Thoracic aorta (tissue), 2 donors: ENCODE measurements around the gene STXBP2. TPM values are rescaled to one million over a fixed set of nuclear protein-coding genes. Genes with fewer than 3 reads are reported as not detected.

Experiments
- ATAC-seq: fragments of 150-250 bp; one replicate; pipeline ENCODE4 v1.8.0; 2017; ENCODE audit warnings: low read depth; ENCODE audit not compliant: insufficient number of reproducible peaks, low FRiP score
- DNase-seq: peaks from one replicate; pipeline ENCODE4 v3.0.0-alpha.2; 2020; ENCODE audit warnings: low spot score
- H3K27ac ChIP-seq, 2 donors: fragments of 200-600 bp; sonication (generic); 1 replicate in 1 of 2; 2 replicates in 1 of 2; pipeline ENCODE4 v1.5.1; 2016; ENCODE audit warnings: mild to moderate bottlenecking in 2 of 2, moderate library complexity in 2 of 2
- H3K27me3 ChIP-seq: fragments of 200-600 bp; sonication (generic); replicated peaks from 2 replicates; pipeline ENCODE4 v1.6.0; 2016; ENCODE audit warnings: mild to moderate bottlenecking; ENCODE audit not compliant: insufficient read depth
- H3K36me3 ChIP-seq: fragments of 200-600 bp; sonication (generic); one replicate; pipeline ENCODE4 v1.5.1; 2016
- H3K4me1 ChIP-seq, 2 donors: fragments of 200-600 bp; sonication (generic); 1 replicate in 1 of 2; 2 replicates in 1 of 2; pipeline versions ENCODE4 v1.5.1 to v1.6.0; 2016; ENCODE audit warnings: low read depth in 2 of 2, mild to moderate bottlenecking in 1 of 2; ENCODE audit not compliant: control insufficient read depth in 1 of 2
- H3K4me3 ChIP-seq: fragments of 200-600 bp; sonication (generic); 2 replicates; pipeline ENCODE4 v1.5.1; 2016; ENCODE audit warnings: mild to moderate bottlenecking
- H3K9me3 ChIP-seq: fragments of 200-600 bp; sonication (generic); 2 replicates; pipeline ENCODE4 v1.5.1; 2016
- CTCF ChIP-seq: fragments of 200-600 bp; sonication (generic); IDR thresholded peaks from one replicate; pipeline ENCODE4 v1.5.1; 2019; ENCODE audit warnings: antibody characterized with exemption
- total RNA-seq, 2 donors: library from RNA; depleted of rRNA; stranded (reverse); fragments of >200 nt; gene quantifications; one replicate each; pipeline versions ENCODE4 v1.1.0 to v1.2.3, GENCODE V29; 2016

Gene STXBP2
- total RNA-seq, 2 donors from 2014 or later = 20.2 to 23.4 TPM

DNA sequence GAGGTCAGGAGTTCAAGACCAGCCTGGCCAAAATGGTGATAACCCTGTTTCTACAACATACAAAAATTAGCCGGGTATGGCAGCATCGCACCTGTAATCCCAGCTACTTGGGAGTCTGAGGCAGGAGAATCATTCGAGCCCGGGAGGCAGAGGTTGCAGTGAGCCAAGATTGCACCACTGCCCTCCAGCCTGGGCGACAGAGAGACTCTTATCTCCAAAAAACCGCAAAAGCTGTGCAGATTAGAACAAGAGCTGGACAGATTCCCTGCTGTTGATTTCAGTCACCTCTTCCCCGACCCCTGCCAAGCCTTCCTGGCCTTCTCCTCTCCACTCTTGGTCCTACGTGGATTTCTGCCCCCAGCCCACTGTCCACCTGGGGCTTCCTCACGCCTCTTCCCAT, 33.0 kb upstream of the STXBP2 start:
- H3K9me3 ChIP-seq = no peaks in the 10 kb centered on the region
- no peak for TF ChIP-seq CTCF
- no peaks in the 10 kb centered on the region for H3K27me3 ChIP-seq
- no peak overlapping the region for H3K4me3 ChIP-seq
- ATAC-seq (no peak), DNase-seq (no peak)
- no peak overlapping the region for H3K27ac ChIP-seq
- H3K36me3 ChIP-seq = no peaks in the 10 kb centered on the region
- no peaks in the 10 kb centered on the region for H3K4me1 ChIP-seq

DNA sequence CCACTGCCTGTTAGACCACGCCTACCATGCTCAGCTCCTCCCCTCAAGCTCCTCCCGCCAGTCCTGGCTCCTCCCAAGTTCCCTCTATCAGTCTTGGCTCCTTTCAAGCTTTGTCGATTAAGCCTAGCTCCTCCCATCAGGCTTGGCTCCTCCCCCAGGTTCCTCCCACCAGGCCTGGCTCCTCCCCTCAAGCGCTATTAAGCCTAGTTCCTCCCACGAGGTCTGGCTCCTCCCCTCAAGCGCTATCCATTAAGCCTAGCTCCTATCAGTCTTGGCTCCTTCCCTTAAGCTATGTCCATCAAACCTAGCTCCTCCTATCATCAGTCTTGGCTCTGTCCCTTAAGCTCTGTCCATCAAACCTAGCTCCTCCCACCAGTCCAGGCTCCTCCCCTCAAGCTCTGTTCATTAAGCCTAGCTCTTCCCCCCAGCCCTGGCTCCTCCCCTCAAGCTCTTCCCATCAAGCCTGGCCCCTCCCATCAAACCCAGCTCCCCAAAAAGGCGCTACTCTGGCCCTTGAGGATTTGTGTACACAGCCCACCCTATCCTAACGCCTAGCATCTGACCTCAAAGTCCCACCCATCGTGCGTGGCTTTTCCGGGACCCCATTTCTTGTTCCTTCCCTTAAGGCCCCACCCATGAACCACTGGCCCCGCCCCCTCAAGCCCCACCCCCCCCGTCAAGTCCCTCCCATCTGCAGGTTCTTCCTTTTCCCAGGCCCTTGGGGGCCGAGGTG, 31.3 kb upstream of the STXBP2 start:
- Histone ChIP-seq H3K27me3 (no peaks in the 10 kb centered on the region), H3K36me3 (no peaks in the 10 kb centered on the region), H3K4me1 (no peaks in the 10 kb centered on the region), H3K4me3 (no peak overlapping the region), H3K27ac (no peak overlapping the region), H3K9me3 (no peaks in the 10 kb centered on the region)
- no peak for TF ChIP-seq CTCF
- no peak for DNase-seq
- ATAC-seq = no peak

DNA sequence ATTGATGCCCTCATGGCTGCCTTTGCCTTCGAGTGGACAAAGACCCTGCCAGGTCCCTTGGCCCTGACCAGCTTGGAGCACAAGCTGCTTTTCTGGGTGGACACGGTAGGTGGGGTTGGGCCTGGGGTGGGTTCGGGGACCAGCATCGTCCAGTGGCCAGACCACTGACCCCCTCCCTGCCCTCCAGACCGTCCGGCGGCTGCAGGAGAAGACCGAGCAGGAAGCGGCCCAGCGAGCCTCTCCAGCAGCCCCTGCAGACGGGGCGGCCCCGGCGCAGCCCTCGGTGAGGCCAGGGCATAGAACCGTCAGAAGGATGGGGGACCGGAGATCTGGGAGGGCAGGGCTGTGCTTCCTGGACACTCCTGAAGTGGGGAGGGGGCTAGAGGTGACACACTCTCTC, 30.6 kb upstream of the STXBP2 start:
- no peaks in the 10 kb centered on the region for H3K4me1 ChIP-seq
- H3K27me3 ChIP-seq = no peaks in the 10 kb centered on the region
- no peaks in the 10 kb centered on the region for H3K36me3 ChIP-seq
- DNase-seq (no peak), ATAC-seq (no peak)
- no peak overlapping the region for H3K4me3 ChIP-seq
- H3K27ac ChIP-seq = no peak overlapping the region
- no peaks in the 10 kb centered on the region for H3K9me3 ChIP-seq
- TF ChIP-seq CTCF = no peak

DNA sequence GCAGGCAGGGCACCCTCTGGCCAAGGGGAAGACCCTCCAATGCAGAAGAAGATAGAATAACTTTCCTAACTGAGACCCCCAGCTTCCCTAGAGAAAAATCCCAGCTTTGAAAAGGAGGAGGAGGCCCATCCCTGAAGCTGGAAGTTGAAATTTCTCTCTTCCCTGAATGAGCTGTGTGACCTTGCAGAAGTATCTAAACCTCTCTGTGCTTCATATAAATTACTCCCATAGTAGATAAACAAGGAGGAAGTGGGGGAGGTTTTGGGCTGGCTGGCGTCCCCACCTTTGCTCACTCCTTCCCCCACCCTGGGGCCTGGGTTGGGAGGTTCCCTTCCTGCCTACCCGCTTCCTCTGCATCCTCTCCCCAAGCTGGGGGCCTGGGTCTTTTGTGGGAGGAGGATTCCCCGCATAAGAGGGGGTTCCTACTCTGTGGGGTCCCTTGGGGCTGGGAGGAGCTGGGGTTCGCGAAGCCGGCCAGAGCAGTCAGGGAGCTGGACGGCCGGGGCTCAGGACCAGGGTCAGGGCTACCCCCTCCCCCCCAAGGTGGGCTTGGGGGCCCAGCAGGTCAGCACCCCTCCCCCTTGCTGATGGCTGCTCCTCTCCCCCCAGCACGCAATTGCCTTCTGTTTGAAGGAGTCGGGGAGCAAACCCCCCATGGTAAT, 29.6 kb upstream of the STXBP2 start:
- TF ChIP-seq CTCF = no peak
- ATAC-seq (no peak), DNase-seq (no peak)
- Histone ChIP-seq H3K4me1 (no peaks in the 10 kb centered on the region), H3K27me3 (no peaks in the 10 kb centered on the region), H3K4me3 (no peak overlapping the region), H3K27ac (no peak overlapping the region), H3K9me3 (no peaks in the 10 kb centered on the region), H3K36me3 (no peaks in the 10 kb centered on the region)

DNA sequence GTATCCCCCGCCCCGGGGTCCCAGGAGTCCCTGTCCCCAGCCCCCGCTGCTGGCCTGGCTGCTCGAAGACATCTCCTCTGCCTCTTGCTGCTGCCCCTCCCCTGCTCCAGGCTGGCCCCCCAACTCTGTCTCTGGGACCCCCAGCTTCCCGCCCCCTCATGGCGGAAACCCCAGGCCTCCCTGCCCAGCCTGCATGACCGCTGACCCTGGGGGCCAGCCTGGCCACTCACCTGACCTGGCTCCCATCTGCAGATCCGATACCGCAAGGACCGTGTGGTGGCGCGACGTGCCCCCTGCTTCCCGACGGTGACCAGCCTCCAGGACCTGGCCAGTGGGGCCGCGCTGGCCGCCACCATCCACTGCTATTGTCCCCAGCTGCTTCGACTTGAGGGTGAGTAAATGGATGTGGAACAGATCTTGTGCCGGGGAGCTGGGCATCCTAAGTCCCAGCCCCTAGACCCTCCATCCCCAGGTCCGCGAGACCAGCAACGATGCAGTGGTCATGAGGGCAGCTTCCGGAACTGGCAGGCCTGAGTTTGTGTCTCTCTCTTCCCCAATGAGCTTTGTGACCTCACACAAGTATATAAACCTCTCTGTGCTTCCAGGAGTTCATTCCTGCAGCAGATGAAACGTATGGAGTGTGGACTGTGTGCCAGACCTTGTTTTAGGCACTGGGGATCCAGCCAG, 28.9 kb upstream of the STXBP2 start:
- Histone ChIP-seq H3K27ac (no peak overlapping the region), H3K4me3 (no peak overlapping the region), H3K9me3 (no peaks in the 10 kb centered on the region), H3K27me3 (no peaks in the 10 kb centered on the region), H3K36me3 (no peaks in the 10 kb centered on the region), H3K4me1 (no peaks in the 10 kb centered on the region)
- ATAC-seq (no peak), DNase-seq (no peak)
- TF ChIP-seq CTCF = no peak
